HUES6 (cell line): Measurements from ENCODE around the gene STK11IP.

Experiments
- H3K27ac ChIP-seq: 2 replicates; pipeline ENCODE4 v1.7.0; 2013; ENCODE audit warnings: low read depth, mild to moderate bottlenecking, low read length, inconsistent platforms
- H3K27me3 ChIP-seq: 2 replicates; pipeline ENCODE4 v1.6.1; 2013; ENCODE audit warnings: low read length; ENCODE audit not compliant: control insufficient read depth, insufficient read depth
- H3K36me3 ChIP-seq: 2 replicates; pipeline ENCODE4 v1.6.1; 2013; ENCODE audit warnings: low read length; ENCODE audit not compliant: control insufficient read depth, insufficient read depth
- H3K4me1 ChIP-seq: 2 replicates; pipeline ENCODE4 v1.6.1; 2013; ENCODE audit warnings: low read length; ENCODE audit not compliant: control insufficient read depth, insufficient read depth
- H3K4me3 ChIP-seq: 2 replicates; pipeline ENCODE4 v1.5.1; 2013; ENCODE audit warnings: low read depth, low read length
- H3K9ac ChIP-seq: one replicate; pipeline ENCODE4 v1.6.1; 2013; ENCODE audit warnings: mild to moderate bottlenecking, low read length
- H3K9me3 ChIP-seq: 2 replicates; pipeline ENCODE4 v1.6.1; 2013; ENCODE audit warnings: low read depth, low read length; ENCODE audit not compliant: control insufficient read depth, insufficient read depth

Gene STK11IP

GRCh38 chr2:219630770-219631405 lies 33.2 kb downstream of the STK11IP start:
- Histone ChIP-seq H3K27ac (no peak overlapping the region), H3K4me3 (no peak overlapping the region), H3K27me3 (peaks cover 10% of the 10 kb centered on the region), H3K9ac (no peak overlapping the region), H3K36me3 (peaks cover 14% of the 10 kb centered on the region), H3K4me1 (peaks cover 16% of the 10 kb centered on the region), H3K9me3 (no peaks in the 10 kb centered on the region)

GRCh38 chr2:219631406-219631891 lies 33.8 kb downstream of the STK11IP start:
- peaks cover 14% of the 10 kb centered on the region for H3K36me3 ChIP-seq
- no peak overlapping the region for H3K27ac ChIP-seq
- H3K9ac ChIP-seq: no peak overlapping the region
- no peaks in the 10 kb centered on the region for H3K9me3 ChIP-seq
- H3K27me3 ChIP-seq: peaks cover 7% of the 10 kb centered on the region
- H3K4me1 ChIP-seq: peaks cover 16% of the 10 kb centered on the region
- H3K4me3 ChIP-seq: no peak overlapping the region

- Histone ChIP-seq H3K9me3 (no peaks in the 10 kb centered on the region), H3K36me3 (peaks cover 14% of the 10 kb centered on the region), H3K9ac (no peak overlapping the region), H3K4me1 (peaks cover 9% of the 10 kb centered on the region), H3K27me3 (peaks cover under 1% of the 10 kb centered on the region; the same call in 1 of the 2 replicates), H3K27ac (no peak overlapping the region), H3K4me3 (no peak overlapping the region)
Measured at GRCh38 chr2:219631904-219632759, 34.5 kb downstream of the STK11IP start.

- Histone ChIP-seq H3K9me3 (no peaks in the 10 kb centered on the region), H3K9ac (no peak overlapping the region), H3K27me3 (no peaks in the 10 kb centered on the region), H3K36me3 (peaks cover 14% of the 10 kb centered on the region), H3K4me3 (no peak overlapping the region), H3K27ac (no peak overlapping the region), H3K4me1 (peaks cover 9% of the 10 kb centered on the region)
Measured at GRCh38 chr2:219632760-219633105, 35.1 kb downstream of the STK11IP start.

GRCh38 chr2:219633276-219634065 lies 35.8 kb downstream of the STK11IP start:
- no peaks in the 10 kb centered on the region for H3K27me3 ChIP-seq
- peaks cover 5% of the 10 kb centered on the region for H3K4me1 ChIP-seq
- no peaks in the 10 kb centered on the region for H3K9me3 ChIP-seq
- no peak overlapping the region for H3K9ac ChIP-seq
- H3K4me3 ChIP-seq: no peak overlapping the region
- peaks cover 14% of the 10 kb centered on the region for H3K36me3 ChIP-seq
- H3K27ac ChIP-seq: no peak overlapping the region

GRCh38 chr2:219634171-219634940 lies 36.7 kb downstream of the STK11IP start:
- Histone ChIP-seq H3K36me3 (peaks cover 14% of the 10 kb centered on the region), H3K4me1 (no peaks in the 10 kb centered on the region; the same call in 1 of the 2 replicates), H3K27me3 (no peaks in the 10 kb centered on the region), H3K9ac (no peak overlapping the region), H3K9me3 (no peaks in the 10 kb centered on the region), H3K4me3 (no peak overlapping the region), H3K27ac (no peak overlapping the region)

- H3K36me3 ChIP-seq: peaks cover 16% of the 10 kb centered on the region
- no peaks in the 10 kb centered on the region for H3K27me3 ChIP-seq
- H3K4me1 ChIP-seq: no peaks in the 10 kb centered on the region; the same call in 1 of the 2 replicates
- H3K9ac ChIP-seq: no peak overlapping the region
- no peaks in the 10 kb centered on the region for H3K9me3 ChIP-seq
- H3K27ac ChIP-seq: no peak overlapping the region
- H3K4me3 ChIP-seq: no peak overlapping the region
Measured at GRCh38 chr2:219634951-219635751, 37.5 kb downstream of the STK11IP start.

- Histone ChIP-seq H3K4me3 (no peak overlapping the region), H3K36me3 (peaks cover 16% of the 10 kb centered on the region), H3K9ac (no peak overlapping the region), H3K27ac (no peak overlapping the region), H3K4me1 (no peaks in the 10 kb centered on the region), H3K27me3 (no peaks in the 10 kb centered on the region), H3K9me3 (no peaks in the 10 kb centered on the region)
Measured at GRCh38 chr2:219636144-219636915, 38.7 kb downstream of the STK11IP start.

GRCh38 chr2:219636941-219637841 lies 39.5 kb downstream of the STK11IP start:
- Histone ChIP-seq H3K9me3 (no peaks in the 10 kb centered on the region), H3K9ac (no peak overlapping the region), H3K27me3 (no peaks in the 10 kb centered on the region), H3K4me1 (no peaks in the 10 kb centered on the region), H3K36me3 (peaks cover 15% of the 10 kb centered on the region), H3K27ac (no peak overlapping the region), H3K4me3 (no peak overlapping the region)
